GM12801 (cell line): ENCODE data around the gene FGF18.

Experiments used
- CTCF ChIP-seq: IDR thresholded peaks from one replicate; pipeline ENCODE4 v1.5.1; 2011; ENCODE audit warnings: control low read depth; ENCODE audit not compliant: insufficient read length; ENCODE audit errors: extremely low read depth

The FGF18 gene

GRCh38 chr5:171459839-171460238 is 40.4 kb downstream of the FGF18 start:
- no peak for TF ChIP-seq CTCF

- TF ChIP-seq CTCF: no peak
These were observed 42.9 kb downstream of the FGF18 start for GRCh38 chr5:171462136-171462927.

GRCh38 chr5:171462928-171463861 is 43.7 kb downstream of the FGF18 start:
- no peak for TF ChIP-seq CTCF

GRCh38 chr5:171463862-171464229 is 44.4 kb downstream of the FGF18 start:
- TF ChIP-seq CTCF: no peak

GRCh38 chr5:171464829-171465228 is 45.4 kb downstream of the FGF18 start:
- TF ChIP-seq CTCF: no peak

- TF ChIP-seq CTCF: no peak
These were observed 47.7 kb downstream of the FGF18 start for GRCh38 chr5:171467107-171467506.

- no peak for TF ChIP-seq CTCF
These were observed 49.9 kb downstream of the FGF18 start for GRCh38 chr5:171469326-171469725.
